Kidney (tissue), 14 donors: ENCODE measurements around the gene IQCC. TPM values are rescaled to one million over a fixed set of nuclear protein-coding genes. Genes with fewer than 3 reads are reported as not detected.

Experiments
- DNase-seq, 5 donors: peaks; one replicate each; pipeline ENCODE4 v3.0.0-alpha.2; 2013 to 2020
- FAIRE-seq: peaks from 2 replicates; lab custom pipeline; 2012; peaks lifted over from hg19 to GRCh38; lab: Jason Lieb, UNC
- H3K27ac ChIP-seq, 2 donors: one replicate each; pipeline ENCODE4 v1.7.0; 2013; ENCODE audit warnings: low read depth in 2 of 2, low read length in 2 of 2, inconsistent platforms in 1 of 2
- H3K27me3 ChIP-seq: one replicate; pipeline ENCODE4 v1.7.1; 2013; ENCODE audit warnings: low read length, inconsistent platforms; ENCODE audit not compliant: control insufficient read depth, insufficient read depth
- H3K36me3 ChIP-seq, 3 donors: one replicate each; pipeline versions ENCODE4 v1.7.0 to v1.7.1; 2013; ENCODE audit warnings: low read length in 3 of 3, control low read depth in 1 of 3, inconsistent platforms in 1 of 3; ENCODE audit not compliant: insufficient read depth in 3 of 3, control insufficient read depth in 2 of 3
- H3K4me1 ChIP-seq, 3 donors: one replicate each; pipeline versions ENCODE4 v1.7.0 to v1.7.1; 2013; ENCODE audit warnings: low read length in 3 of 3, inconsistent platforms in 1 of 3, low read depth in 1 of 3; ENCODE audit not compliant: control insufficient read depth in 2 of 3, insufficient read depth in 2 of 3
- H3K4me3 ChIP-seq, 3 donors: one replicate each; pipeline versions ENCODE4 v1.7.0 to v1.8.1; 2013; ENCODE audit warnings: low read length in 3 of 3, control low read depth in 1 of 3, inconsistent platforms in 1 of 3
- H3K9ac ChIP-seq, 3 donors: one replicate each; pipeline versions ENCODE4 v1.7.0 to v1.7.1; 2013; ENCODE audit warnings: low read length in 3 of 3, control low read depth in 1 of 3, inconsistent platforms in 1 of 3
- H3K9me3 ChIP-seq, 3 donors: one replicate each; pipeline versions ENCODE4 v1.7.0 to v1.7.1; 2013; ENCODE audit warnings: low read length in 3 of 3, control low read depth in 1 of 3, inconsistent platforms in 1 of 3; ENCODE audit not compliant: control insufficient read depth in 2 of 3, insufficient read depth in 1 of 3
- intact Hi-C: fragments of 100-400 bp; cut with DNase I; formaldehyde crosslinking; loops from one replicate; pipeline ENCODE4 v1.11.1; 2022
- polyA plus RNA-seq: library from polyadenylated mRNA; stranded (reverse); fragments of 350-450 nt; fragmentation: Illumina TruSeq; extraction: RNeasy Lipid Tissue Mini Kit (QIAGEN cat#74804); gene quantifications from one replicate; pipeline ENCODE4 v1.2.3, GENCODE V29; 2014; ENCODE audit warnings: low read depth, low replicate concordance; ENCODE audit not compliant: insufficient read depth
- total RNA-seq: library from RNA; stranded (reverse); fragmentation: NEBNext Ultra II Directional; extraction: Animal tissue kit (Norgen Biotek cat#: 25700); gene quantifications from one replicate; pipeline ENCODE4 v1.2.1, GENCODE V29; 2021
- TF ChIP-seq, protein P1 (sequence below): IDR thresholded peaks from 3 replicates; pipeline ENCODE4 v1.5.1; 2012; ENCODE audit warnings: mild to moderate bottlenecking, moderate library complexity, borderline replicate concordance; ENCODE audit not compliant: insufficient read depth; ENCODE audit errors: extremely low read depth
- donor health status: control.
- donor health status: control.
- donor health status: control.
- donor health status: control.
- donor health status: control.
- donor health status: DM: yes; HTN: yes; CAD: no.
- donor health status: Normal renal cell carcinoma (clear cell type).

Gene IQCC
- total and polyA plus RNA-seq, 2 donors from 2014 or later, result 3.4 to 3.5 TPM

DNA sequence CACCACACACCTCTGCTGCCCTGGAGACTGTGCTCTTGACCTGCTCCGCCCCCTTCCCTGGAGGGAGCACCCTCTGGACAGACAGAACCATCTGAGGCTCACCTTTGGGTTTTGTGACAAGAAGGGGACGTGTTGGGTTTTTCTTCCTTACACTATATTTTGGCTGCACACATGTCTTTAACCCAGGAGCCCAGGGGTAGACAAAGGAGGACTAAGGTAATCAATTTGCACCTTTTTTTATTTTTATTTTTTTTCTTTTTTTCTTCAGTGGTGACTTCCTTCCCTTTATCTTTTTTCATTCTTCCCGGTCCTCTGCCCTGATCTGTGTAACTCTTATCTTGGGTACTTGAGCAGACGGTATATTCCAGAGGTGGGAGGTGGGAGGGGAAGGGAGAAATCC lies 34.5 kb upstream of the IQCC start:
- TF ChIP-seq, protein P1, sequence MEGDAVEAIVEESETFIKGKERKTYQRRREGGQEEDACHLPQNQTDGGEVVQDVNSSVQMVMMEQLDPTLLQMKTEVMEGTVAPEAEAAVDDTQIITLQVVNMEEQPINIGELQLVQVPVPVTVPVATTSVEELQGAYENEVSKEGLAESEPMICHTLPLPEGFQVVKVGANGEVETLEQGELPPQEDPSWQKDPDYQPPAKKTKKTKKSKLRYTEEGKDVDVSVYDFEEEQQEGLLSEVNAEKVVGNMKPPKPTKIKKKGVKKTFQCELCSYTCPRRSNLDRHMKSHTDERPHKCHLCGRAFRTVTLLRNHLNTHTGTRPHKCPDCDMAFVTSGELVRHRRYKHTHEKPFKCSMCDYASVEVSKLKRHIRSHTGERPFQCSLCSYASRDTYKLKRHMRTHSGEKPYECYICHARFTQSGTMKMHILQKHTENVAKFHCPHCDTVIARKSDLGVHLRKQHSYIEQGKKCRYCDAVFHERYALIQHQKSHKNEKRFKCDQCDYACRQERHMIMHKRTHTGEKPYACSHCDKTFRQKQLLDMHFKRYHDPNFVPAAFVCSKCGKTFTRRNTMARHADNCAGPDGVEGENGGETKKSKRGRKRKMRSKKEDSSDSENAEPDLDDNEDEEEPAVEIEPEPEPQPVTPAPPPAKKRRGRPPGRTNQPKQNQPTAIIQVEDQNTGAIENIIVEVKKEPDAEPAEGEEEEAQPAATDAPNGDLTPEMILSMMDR, result no peak
- peaks cover 5 to 64% (median 30%) of the 10 kb centered on the region in 3 donors for H3K36me3 ChIP-seq
- H3K9ac ChIP-seq, result no peak overlapping the region
- H3K27ac ChIP-seq, result no peak overlapping the region
- no peak overlapping the region for H3K4me3 ChIP-seq
- intact Hi-C loops, result no loop called here
- no peaks in the 10 kb centered on the region for H3K9me3 ChIP-seq
- no peaks in the 10 kb centered on the region for H3K4me1 ChIP-seq
- DNase-seq, result no peak
- no peaks in the 10 kb centered on the region for H3K27me3 ChIP-seq
- no peak for FAIRE-seq

DNA sequence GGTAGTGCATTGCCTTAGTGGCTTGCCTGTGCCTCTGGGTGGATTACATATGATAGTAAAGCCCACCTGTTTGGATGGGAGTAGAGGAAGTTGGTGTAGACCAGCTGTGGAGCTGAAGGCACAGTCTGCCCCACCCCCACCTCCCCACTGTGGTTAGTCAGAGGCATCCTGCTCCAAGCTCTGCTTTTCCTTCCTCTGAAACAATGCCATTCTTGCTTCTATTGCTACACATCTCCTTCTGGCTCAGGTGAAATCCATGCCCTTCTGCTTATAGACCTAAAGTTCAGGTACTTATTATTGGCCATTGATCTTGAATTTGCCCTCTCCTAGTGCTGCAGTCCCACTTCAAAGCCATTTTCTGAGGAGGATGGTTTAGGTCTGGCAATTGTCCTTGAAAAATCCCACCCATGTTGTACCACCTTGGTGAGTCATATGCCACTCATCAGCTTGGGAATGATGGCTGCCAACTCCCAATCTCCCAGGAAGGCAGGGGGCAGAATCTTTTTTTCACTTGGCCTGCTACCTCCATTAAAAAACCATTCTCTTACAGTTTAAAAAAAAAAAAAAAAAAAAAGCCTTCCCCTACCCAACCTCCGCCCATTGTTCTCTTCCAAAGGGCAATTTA lies 32.7 kb upstream of the IQCC start:
- H3K36me3 ChIP-seq, result peaks cover 5 to 56% (median 24%) of the 10 kb centered on the region in 3 donors
- DNase-seq, result no peak
- H3K4me1 ChIP-seq, result no peaks in the 10 kb centered on the region
- intact Hi-C loops, result no loop called here
- no peak for FAIRE-seq
- H3K4me3 ChIP-seq, result no peak overlapping the region
- TF ChIP-seq, protein P1, result no peak
- H3K27me3 ChIP-seq, result no peaks in the 10 kb centered on the region
- no peak overlapping the region for H3K27ac ChIP-seq
- H3K9ac ChIP-seq, result no peak overlapping the region
- no peaks in the 10 kb centered on the region for H3K9me3 ChIP-seq

DNA sequence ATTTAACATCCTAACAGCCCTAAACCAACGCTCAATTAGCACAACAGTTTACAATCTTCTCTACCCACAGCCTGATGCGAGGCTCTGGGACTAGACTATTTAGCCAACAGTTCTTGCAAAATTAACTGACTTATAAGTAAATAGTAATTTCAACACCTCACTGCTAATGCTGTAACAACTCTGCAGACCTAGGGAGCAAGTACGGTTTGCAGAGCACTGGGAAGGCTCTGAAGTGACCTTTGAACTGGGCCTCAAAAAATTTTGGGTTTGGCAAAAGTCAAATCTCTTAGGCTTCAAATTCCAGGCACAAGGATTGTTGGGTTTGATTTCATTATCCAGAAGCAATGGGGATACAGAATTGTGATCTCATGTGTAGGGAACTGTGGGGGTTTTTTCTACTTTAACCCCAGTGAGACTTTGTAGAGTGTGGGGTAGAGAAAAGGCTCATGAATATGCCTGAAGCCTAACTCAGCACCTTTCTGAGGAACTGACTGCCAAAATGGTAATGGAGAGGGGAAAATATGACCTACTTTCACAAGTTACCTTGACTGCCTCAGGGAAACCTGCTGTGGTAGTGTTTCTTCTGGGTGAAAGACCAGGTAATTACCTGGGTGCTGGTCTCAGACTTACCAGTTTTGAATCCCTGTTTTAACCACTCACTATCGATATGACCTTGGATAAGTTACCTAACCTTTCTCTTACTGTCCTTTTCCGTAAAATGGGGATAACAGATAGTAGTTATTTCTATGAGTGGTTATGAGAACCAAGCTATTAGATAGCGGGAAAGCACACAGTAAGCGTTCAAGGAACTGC lies 26.9 kb upstream of the IQCC start:
- H3K27ac ChIP-seq, result peak overlapping the region; percentile 97 to 98
- no peak for DNase-seq

More for the DNA sequence above, 26.9 kb upstream of the IQCC start:
- peak overlapping the region; percentile 44 to 73 (median 71) for H3K9ac ChIP-seq
- no peaks in the 10 kb centered on the region for H3K27me3 ChIP-seq
- H3K36me3 ChIP-seq, result peaks cover 0 to 18% (median 3%) of the 10 kb centered on the region in 3 donors
- peaks cover 5 to 20% (median 19%) of the 10 kb centered on the region in 3 donors for H3K4me1 ChIP-seq
- intact Hi-C loops, result no loop called here
- FAIRE-seq, result no peak
- TF ChIP-seq, protein P1, result no peak
- no peaks in the 10 kb centered on the region for H3K9me3 ChIP-seq
- peak overlapping the region; percentile 62 to 81 (median 73) for H3K4me3 ChIP-seq
